NCI-H2227 (cell line): ENCODE results near the gene NT5C3A.
"Not testable (repeated sequence)": the region's sequence is repeated elsewhere in the genome, so short reads cannot be mapped to it uniquely, and the experiment has no call there.

Experiments
- DNase-seq: peaks from one replicate; lab custom pipeline; 2025; ENCODE audit not compliant: unreplicated experiment; lab: John Stamatoyannopoulos, UW

Gene NT5C3A

DNA sequence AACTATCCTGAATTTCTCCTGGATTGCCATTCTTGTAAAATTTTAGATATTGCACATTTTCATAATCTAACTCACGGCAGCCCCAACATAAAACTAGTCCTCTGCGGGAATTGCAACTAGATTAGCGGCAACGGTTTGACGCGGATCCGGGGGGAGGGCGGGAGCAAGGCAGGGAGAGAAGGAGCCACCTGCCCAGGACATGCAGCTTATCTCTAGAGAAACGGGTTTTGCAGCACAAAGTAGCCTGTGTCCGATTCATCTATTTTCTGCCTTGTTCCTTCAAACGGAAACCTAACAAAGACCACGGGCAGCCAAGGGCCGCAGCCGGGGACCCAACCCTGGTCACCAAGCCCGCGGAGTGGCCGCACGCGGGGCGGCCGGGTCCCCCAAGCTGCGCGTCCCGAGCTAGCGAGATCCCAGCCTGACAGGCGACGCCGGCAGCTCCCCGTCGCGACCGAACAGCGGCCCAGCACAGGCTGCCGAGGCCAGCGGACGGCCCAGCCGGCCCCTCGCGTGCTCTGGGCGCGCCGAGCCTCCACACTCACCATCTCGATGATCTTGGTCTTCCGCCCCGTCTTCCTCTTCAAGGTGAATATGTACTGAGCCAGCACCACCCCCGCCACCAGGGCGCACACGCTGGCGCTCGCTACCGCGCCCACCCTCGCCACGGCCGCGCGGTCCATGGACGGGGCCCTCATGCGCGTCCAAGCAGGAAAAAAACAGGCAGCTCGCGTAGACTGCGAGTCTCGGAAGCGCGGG, at the start of gene NT5C3A:
Gene NT5C3A, minus strand, starts transcription at position 754 of the 759 bp plus-strand sequence. Its CDS starts 71 bp downstream, at position 683.
- DNase-seq, result peak; percentile 76

DNA sequence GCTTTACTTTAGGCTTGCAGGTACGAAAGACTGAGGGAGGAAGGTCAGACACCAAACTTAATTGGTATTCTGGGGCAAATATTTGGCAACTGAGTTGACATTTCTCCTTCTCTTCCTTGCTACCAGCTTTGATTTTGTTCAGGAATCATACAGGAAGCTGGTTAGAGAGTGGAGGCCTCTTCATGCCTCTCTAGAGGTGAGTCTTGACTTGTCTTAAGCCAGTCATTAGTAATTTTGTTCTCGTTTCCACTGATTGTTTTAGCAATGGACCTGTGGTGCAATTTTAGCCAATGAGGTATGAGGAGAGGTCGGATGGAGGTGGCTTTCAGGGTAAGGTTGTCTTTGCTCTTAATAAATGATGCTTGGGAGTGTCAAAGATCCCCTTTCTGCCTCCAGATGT, 49.0 kb upstream of the NT5C3A start:
- DNase-seq, result no peak

DNA sequence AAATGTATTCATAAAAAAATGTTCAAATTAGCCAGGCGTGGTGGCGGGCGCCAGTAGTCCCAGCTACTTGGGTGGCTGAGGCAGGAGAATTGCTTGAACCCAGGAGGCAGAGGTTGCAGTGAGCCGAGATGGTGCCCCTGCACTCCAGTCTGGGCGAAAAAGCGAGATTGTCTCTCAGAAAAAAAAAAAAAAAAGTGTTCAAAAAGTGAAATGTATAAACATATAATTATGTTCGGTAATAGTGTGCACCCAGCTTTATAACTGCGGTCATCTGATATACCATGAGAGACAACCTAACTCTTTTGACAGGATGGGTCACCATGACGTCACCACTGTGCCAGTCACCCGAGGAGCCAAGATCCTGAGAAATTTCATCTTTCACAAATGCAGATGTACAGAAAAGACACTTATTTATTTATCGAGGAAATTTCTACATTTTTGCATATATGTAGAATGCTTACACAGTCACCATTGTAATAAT, 47.2 kb upstream of the NT5C3A start:
- DNase-seq, result peak; percentile 47

DNA sequence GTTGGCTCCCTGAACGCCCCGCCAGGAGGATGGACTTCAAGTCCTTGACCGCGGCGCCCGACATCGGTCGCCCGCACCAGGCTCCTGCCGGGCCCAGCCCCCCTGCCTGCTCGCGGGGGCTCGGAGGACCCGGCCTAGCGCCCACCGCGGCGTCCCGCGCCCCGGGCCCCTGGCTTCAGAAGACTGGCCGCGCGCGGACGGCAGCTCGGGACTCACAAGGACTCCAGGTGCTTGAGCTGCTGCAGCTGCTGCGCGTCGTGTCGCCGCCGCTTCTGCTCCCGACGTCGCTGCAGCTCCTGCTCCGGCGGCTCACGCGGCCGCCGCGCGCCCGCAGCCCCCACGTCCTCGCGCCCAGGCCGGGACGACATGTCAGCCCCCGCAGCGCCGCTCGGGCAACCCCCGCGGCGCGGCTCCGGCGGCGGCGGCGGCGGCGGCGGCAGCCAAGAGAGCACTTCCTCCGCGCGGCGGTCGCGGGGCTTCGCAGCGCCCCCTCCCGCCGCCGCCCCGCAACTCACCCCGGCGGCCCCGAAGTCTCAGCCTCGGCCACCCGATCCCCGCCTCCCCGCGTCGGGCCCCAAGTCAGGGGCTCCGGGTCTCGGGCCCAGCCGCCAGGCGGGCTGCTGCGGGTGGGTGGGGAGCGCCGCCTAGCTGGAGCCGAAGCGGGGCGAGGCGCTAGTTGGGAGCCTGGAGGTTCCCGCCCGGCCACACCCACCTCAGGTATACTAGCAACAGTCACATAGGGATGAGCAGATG, 46.6 kb upstream of the NT5C3A start, which contains the start of gene RP9:
Gene RP9, minus strand, starts transcription at position 400 of the 753 bp plus-strand sequence. Its CDS starts 32 bp downstream, at position 368.
- DNase-seq, result peak; percentile 86

DNA sequence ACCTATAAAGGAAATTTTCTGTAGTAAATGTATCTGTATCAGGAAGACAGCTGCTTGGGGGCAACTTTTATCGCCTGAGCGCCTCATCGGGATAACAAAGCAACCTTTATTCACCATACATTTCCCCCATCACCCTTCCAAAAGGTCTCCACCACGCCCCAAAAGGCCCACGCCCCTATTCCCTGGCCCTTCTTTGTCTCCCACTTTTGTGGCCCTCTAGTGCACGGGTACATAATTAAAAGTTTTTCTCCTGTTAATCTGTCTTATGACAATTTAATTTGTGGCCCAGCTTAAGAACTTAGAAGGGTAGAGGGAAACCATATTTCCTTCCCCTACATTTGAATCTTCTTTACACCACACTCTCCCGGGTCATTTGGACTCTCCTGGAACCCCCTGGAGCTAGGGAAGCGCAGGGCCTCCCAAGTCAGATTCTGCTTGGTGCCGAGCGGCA, 46.0 kb upstream of the NT5C3A start:
- DNase-seq, result no peak

DNA sequence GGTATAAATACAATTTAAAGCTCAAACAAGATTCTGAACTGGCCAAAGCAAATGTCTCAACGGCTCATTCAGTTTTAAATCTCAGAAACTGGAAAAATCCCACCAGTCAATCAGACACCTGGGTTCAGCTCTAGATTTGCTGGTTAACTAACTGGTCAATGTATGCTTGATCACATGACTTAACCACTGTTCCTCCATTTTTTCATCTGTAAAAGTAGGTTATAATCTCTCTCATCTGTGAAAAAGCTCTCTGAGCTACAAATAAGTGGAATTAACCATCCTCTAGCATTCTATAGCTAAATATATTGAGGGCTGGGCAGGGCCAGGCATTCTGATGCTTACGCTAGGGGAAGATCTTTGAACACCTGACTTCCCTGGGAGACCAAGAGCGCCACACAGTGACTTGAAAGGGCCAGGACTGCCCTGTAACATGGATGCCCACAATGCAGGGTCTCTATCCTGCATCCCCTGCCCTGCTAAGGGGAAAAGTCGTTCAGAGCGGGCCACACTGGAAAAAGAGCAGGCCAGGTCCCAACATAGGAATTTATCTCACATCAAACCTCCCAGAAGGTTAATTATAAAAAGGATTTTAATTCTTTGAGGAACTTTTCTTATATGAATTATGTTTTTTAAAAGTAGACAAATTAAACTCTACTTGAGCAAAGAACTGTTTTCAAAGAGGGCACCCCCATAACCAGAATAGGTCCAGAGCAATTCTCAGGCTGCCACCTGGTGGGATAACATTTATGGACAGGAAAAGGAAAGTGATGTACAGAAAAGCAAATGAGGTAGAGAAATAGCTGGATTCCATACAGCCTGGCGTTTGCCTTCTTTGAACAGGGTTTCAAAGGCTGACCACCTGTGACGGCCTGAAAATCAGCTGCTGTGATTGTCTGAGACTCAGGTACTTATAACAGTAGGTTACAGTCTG, 44.8 kb upstream of the NT5C3A start:
- peak; percentile 22 for DNase-seq

DNA sequence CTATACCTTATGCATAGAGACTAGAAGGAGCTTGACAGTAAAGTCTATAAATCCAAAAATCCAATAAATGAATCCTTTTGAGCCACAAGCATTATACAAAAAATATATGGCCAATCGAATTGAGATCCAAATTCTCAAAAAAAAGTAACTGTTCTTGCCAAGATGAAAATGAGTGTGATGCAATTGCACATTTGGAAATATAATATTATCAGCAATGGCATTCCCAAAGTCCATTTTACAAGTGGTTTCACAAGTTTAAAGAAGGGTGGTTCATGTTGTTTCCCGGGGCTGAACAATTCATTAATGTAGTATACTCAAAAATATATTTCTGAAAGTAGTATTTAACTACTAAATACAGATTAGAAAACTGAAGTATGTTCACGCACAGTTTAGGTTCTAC, 39.3 kb upstream of the NT5C3A start:
- no peak for DNase-seq

DNA sequence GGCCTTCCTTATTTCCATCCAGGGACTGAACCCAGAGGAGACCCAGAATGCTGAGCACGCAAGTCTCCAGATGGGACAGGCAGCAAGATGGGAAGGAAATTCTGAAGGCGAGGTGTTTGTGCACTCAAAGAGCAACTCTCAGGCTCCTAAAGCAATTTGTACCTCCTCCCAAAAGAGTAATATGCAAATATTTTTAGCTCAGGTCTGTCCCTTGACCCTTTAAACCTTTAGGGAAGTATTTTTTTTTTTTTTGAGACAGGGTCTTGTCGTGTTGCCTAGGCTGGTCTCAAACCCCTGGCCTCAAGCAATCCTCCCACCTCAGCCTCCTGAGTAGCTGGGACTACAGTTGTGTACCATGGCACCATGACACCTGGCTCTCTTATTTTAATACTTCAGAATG, 38.2 kb upstream of the NT5C3A start:
- DNase-seq, result no peak

DNA sequence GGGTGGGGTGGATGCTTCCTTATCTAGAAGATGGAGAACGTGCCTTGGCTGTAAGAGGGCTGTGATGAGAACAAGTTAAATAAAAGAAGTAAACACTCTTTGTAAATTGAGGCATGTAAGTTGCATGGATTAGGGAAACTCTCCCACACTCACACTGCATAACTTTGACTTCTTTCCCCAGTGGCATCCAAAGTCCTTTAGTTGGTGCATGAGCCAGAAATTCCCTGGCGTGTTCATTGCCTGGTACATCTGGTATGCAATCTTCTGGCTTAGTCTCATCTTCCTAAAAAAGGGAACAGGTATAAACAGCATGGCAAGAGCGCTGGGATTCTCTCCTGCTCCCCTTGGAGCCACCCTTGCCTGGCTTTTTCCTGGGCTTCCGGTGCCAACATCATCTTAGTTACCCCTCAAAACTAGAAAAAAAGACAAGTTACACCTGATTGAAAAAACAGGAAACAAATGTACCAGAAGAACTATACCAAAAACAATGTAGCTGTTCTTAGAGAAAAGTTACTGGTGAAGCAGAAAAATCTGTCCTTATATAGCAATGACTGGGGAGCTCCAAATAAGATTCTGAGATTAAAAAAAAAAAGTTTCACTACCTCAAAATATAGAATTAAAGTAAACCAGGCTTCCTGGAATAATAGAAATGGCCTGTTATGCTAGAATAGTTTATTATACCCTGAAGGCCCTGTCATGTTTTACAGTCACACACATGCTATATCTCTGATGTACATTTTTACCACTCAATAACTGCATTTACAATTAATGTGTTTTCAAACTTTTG, 36.8 kb upstream of the NT5C3A start:
- no peak for DNase-seq

DNA sequence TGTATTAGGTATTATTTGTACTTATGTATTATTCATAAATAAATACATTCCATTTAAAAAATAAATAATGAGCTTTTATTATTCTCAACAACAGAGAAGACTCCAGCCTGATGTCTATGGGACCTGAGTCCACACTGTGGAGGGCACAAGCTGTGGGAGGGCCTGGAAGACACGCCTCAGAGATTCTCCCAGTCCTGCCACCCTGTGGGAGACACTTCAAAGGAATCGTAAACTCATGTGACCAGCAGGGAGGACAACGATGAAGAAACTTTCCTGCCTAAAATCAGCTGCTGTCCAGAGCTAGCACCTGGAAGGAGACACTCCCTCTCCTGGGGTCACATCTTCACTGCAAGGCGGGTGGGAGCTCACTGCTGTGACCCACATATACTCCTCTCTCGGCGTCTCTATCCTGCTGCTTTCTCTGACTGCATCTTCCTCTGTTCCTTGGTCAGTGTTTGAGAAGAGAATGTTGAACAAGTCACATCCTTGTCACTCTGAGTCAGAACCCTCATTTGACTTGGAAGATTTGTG, 32.2 kb upstream of the NT5C3A start:
- DNase-seq, result not testable (repeated sequence)

DNA sequence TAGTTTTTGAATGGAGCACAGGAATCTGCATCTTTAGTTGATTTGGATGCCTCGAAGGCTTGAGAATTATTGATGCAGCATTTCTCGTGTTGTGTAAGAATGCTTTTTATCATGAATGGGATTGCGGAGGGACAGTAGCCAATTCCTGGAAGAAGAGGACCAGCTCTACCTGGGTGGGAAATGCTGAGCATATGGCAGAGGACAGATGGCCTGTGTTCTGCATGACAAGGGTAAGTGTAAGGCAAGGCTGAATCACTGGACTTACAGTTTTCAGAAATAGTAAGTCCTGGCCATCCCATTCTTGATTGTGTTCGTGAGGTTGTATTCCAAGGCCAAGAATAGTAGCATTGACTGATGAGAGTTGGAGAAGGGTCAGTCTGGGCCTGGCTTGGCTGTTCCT, 30.7 kb upstream of the NT5C3A start:
- DNase-seq, result no peak

DNA sequence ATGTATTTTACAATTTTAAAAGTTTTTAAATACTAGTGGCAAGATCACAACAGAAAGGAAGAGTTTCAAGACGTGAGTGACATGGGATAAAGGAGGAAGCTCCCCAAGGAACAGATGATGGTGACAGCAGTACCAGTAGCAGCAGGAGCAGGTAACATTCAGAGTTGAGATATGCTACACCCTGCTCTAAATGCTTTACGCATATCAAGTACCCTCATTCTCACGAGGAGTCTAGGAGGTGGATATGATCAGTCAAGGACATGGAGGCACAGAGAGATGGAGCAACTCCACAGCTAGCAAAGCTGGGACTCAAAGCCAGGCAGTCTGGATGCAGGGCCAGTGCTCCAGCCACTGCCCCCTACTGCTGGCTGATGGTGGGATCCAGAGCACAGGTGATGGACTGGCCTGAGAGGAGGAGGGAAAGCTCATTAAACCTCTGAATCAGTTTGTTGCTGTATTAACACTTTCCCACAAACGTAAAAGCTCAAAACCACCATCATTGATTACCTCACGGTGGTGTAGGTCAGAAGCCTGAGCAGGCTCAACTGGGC, 29.1 kb upstream of the NT5C3A start:
- DNase-seq, result no peak

DNA sequence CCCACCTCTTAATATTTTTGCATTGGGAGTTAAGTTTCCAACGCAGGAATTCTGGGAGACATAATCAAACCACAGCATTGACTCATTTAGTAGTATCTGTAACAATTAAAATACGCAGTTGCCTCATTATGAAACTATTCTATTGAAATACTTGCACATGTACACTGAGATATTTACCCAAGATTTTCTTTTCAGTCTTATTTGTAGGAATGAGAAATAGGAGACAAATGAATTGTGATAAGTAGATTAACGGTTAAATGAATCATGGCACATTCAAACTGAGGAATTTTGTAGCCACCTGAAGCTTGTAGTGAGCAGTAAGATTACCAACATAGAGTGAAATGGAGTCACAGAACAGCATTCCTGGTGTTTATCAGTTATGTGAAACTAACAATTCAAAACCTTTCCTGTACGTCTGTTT, 28.5 kb upstream of the NT5C3A start:
- no peak for DNase-seq

DNA sequence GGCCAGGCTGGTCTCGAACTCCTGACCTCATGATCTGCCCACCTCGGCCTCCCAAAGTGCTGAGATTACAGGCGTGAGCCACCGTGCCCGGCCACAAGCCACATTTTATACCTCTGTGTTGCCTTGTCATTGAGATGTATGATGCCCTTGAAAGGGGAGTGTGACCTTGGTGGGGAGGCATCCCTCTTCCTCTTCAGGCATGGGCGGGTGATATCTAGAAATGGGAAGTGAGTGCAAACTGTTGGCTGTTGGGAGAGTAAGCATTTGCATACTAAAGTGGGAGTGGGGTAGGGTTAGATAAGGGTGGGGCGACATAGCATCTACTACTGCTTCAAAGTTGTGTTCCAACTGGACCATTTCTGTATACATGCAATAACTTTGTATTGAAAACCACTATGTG, 26.6 kb upstream of the NT5C3A start:
- DNase-seq, result no peak

DNA sequence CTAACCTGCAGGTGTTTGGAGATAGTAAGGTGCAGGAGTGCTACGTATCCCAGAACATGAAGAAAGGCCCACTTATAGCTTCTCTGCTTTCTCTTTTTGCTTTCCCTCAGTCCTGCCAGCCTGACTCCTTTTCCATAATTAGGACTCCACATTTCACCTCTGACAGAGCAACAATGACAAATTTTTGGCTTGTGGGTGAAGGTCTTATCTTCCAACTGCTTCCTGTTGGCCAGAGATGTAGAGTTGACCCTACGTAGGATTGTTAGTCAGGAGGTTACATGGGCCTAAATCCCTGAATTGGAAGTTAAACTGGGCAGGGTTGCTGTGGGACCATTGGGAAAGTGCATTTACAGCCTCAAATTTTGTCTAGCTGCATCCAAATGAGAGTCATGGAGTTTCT, 25.3 kb upstream of the NT5C3A start:
- DNase-seq, result no peak

DNA sequence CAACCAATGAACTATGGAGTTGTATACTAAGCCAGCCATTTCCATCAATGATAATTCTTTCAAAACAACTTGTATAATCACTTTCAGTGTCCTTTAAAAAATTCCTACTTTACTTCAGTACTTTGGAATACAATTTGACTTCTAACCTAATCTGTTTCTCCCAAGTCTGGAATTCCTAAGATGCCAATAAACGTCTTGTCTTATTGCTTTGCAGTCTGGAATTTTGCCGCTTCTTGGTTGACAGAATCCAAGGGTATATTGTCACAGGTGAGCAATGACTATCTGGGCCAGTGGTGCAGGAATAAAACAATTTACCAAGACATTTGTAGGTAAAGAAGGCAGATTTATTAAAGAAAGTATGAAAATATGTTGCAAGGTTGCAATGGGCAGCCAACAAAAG, 24.8 kb upstream of the NT5C3A start:
- DNase-seq, result no peak

DNA sequence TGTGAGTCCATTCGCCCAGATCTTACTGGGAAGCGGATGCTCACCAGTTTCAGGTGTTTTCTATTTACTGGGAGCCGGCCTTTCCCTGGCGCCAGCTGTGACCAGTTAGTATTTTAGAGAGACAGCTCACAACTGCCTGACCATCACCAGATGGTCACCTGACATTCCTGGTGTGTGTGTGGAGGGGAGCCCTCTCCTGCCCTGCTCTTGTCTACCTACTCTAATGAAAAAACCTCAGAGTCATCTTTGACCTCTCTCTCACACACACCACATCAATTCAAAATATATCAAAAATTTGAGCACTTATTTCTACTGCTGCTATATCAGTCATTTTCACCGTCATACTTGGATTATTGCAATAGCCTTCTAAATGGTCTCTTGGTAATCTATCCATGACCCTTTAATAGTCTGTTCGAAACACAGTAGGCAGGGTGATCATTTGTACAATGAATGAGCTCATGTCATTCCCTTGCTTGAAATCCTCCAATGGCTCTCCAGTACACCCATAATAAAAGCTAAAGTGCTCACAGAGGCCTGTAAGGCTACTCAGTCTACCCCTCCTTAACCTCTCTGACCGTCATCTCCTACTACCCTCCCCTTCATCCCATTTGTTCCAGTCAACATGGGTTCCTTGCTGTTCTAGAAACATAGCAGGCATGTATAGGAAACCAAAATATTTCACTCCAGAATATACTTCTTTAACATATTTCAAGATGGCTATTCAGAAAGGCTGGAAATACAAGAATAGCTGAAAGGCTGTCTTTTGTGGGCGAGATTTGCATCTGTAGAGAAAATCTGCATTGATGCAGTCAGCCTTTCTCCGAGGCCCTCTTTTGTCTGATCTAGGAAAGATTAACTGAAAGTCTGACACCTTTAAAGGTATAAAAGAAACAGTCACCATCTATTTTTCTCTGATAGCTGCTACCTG, 17.5 kb upstream of the NT5C3A start:
- no peak for DNase-seq

DNA sequence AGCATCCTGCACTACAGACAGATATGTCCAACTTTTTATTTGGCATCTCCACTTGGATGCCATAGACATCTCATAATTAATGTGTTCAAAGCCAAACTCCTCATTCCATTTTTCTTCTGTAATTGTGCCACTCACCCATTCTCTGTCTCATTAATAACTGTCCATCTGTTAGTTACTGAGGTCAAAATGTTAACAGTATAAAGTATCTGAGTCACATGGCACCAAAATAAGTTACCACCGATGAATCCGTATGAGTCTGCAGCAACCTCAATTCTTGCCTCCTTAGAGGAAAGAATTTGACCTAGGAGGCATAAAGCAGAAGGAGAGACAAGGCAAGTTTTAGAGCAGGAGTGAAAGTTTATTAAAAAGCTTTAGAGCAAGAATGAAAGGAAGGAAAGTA, 16.5 kb upstream of the NT5C3A start:
- no peak for DNase-seq

DNA sequence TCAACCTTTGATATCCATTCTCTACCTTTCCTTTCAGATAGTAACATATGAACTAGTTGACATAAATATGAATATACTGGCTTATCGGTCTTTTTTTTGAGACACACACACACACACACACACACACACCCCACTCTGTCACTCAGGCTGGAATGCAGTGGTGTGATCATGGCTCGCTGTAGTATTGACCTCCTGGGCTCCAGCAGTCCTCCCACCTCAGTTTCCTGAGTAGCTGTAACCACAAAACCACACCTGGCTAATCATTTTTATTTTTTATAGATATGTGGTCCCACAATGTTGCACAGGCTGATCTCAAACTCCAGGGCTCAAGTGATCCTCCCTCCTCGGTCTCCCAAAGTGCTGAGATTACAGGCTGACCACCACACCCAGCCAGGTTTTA, 14.2 kb upstream of the NT5C3A start:
- no peak for DNase-seq
